DMS153 treated with DMSO at 0.1 percent for 48 hours (cell line): ENCODE measurements around the gene DOCK2.

ENCODE experiments used
- DNase-seq: peaks from one replicate; lab custom pipeline; 2025; ENCODE audit not compliant: unreplicated experiment; lab: John Stamatoyannopoulos, UW

Gene DOCK2

GRCh38 chr5:170111088-170111785, 474.2 kb downstream of the DOCK2 start:
- DNase-seq = no peak

DNA sequence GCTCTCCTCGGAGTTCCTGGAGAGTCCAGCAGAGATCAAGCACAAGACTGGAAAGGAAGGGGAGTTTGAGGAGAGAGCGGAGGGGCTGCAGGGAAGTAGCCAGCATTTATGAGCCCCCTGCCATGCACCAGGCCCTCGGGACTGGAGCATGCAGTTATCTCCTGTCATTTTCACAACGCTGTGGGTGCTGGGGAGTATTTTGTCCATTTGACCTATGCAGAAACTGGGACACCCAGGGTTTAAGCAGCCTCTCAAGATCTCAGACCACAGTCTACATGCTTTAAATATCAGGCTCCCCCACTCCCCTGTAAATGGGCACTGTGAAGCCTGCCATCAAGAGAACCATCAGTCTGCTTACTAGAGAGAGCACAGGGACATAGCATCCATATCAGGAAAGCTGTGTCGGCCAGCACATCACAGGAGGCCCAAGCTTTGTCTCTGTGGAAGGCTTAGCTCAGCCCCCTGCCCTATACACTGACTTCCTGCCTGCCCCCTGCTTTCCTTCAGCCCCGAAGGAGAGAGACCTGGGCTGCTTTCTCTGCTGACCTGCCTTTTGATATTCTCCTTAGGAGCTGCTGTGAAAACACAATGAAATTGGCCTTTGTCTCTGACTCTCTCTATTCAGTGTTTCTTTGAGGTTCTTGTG, 475.9 kb downstream of the DOCK2 start:
- no peak for DNase-seq

GRCh38 chr5:170113522-170113900, 476.4 kb downstream of the DOCK2 start:
- no peak for DNase-seq

- DNase-seq = no peak
These were observed 477.2 kb downstream of the DOCK2 start for GRCh38 chr5:170114271-170114670.

DNA sequence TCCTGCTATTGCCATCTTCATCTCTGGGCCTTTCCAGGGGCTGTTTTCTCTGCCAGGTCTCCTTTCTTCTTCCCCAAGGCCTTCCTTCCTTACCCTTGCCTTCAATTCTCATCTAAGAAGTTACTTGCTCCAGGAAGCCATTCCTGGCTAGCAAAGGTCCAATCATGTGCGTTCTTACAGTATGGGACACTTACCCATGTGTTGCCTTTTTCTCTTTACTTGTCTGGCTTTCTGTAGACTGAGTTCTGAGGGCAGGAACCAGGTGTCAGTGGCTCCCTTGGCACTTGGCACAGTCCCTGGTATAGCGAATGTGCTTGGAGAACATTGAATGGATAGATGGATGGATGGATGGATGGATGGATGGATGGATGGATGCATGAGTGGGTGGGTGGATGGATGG, 478.9 kb downstream of the DOCK2 start:
- no peak for DNase-seq

DNA sequence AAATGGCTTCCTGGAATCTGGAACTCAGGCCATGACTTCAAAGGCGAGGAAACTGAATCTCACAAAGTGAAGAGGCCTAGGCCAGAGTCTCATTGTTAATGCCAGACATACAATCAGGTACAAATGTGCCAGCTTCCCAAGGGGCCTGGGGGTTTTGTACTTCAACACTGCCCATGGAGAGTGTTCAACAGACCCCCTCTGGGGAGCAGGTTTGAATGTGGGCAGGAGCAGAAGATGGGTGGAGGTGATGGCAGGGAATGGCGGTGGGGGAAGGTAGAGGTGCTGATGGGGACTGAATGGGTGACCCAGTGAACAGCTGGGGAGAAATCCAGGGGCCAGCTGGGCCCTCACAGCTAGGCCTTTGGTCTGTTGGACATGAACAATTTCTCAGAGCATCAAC, 480.7 kb downstream of the DOCK2 start:
- no peak for DNase-seq

DNA sequence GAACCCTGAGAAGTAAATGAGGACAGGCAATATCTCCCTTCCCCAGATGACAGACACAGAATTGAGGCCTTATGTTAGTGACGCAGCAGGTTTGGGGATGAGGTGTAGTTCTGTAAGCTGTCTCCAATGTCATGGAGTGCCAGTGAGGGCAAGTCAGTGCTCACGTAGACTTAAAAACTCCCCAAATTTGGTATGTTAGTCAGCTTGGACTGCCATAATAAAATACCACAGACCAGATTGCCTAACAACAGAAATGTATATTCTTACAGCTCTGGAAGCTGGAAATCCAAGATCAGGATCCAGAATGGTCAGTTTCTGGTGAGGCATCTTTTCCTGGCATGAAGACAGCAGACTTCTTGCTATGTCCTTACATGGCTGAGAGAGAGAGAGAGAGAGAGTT, 483.5 kb downstream of the DOCK2 start:
- no peak for DNase-seq

DNA sequence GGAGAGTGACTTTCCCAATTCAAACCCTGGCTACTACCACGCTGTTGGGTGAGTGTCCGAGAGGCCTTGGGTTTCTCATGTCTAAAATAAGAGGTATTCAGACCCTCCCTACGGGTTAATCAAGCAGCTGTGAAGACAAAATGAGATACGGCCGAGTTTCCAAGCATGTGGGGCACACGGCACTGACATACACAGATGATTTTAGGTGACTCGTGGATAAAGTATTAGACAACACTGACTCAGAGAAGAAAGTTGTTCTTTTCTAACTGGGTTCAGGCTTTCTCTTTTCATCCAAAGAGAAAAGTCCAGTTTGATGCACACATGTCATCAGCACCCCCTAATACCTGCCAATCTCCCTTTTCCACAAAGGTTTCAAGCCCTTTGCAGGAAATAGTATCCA, 484.2 kb downstream of the DOCK2 start:
- DNase-seq = no peak

DNA sequence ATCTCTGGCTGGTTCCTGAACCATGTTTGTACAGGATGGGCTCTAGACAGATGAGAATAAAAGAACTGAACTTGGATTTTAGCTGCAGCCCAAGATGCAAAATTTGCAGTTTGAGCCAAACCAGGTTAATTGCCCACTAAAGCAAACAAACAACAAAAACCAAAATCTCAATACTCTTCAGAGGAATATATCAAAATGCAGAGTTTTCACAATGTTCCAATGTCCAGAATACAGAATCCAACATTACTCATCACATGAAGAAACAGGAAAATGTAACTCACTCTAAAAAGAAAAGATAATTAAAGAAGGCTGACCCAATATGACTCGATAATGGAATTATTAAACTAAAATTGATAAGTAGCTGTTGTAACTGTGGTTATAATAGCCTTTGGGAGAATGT, 489.0 kb downstream of the DOCK2 start:
- no peak for DNase-seq

DNA sequence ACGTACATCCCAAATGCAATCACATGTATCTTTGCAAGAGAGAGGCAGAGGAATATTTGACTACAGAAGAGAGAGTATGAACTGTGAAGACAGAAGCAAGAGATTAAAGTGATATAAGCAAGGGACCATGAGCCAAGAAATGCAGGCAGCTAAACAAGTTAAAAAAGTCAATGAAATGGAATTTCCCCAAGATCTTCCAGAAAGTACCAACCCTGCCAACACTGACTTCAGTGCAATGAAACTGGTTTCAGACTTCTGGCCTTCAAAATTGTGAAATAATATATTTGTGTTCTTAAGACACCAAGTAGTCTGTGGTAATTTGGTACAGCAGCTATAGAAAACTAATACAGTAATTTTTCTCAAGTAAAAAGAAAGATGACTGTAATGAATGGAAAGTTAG, 489.6 kb downstream of the DOCK2 start:
- no peak for DNase-seq

GRCh38 chr5:170131235-170131634, 494.2 kb downstream of the DOCK2 start:
- DNase-seq = no peak

- no peak for DNase-seq
These were observed 495.3 kb downstream of the DOCK2 start for GRCh38 chr5:170132269-170132975.
